Activated naive CD4-positive, alpha-beta T cell treated with anti-CD3 and anti-CD28 coated beads, Interleukin-2, amount 10 ng/mL, durations not matched to agents 7 days and 5 days (primary cell): ENCODE data around the gene MYO7B.
A peak's percentile ranks its signal among the peaks of the same experiment; 100 is the strongest.

Experiments
- CTCF ChIA-PET: fragments of 350-600 bp; sonication (Branson Sonifier 250); formaldehyde crosslinking; loops from one replicate; lab custom pipeline; 2021; ENCODE audit warnings: antibody characterized with exemption; lab: Charles Lee
- DNase-seq: peaks from one replicate; pipeline ENCODE4 v3.0.0-alpha.2; 2020
- H3K27ac Mint-ChIP-seq: one replicate; pipeline ENCODE4 v1.8.0; 2021; ENCODE audit warnings: mild to moderate bottlenecking, moderate library complexity, mixed read lengths
- H3K27me3 Mint-ChIP-seq: one replicate; pipeline ENCODE4 v1.8.0; 2021; ENCODE audit warnings: mild to moderate bottlenecking, mixed read lengths
- H3K36me3 Mint-ChIP-seq: one replicate; pipeline ENCODE4 v1.8.0; 2021; ENCODE audit warnings: mixed read lengths
- H3K4me1 Mint-ChIP-seq: one replicate; pipeline ENCODE4 v1.8.0; 2021; ENCODE audit warnings: mixed read lengths
- H3K4me3 Mint-ChIP-seq: one replicate; pipeline ENCODE4 v1.8.0; 2021; ENCODE audit warnings: mild to moderate bottlenecking, moderate library complexity, mixed read lengths
- H3K9me3 Mint-ChIP-seq: one replicate; pipeline ENCODE4 v1.8.0; 2021; ENCODE audit warnings: mixed read lengths

The MYO7B gene

GRCh38 chr2:127535422-127535901 is at the start of gene MYO7B:
Gene MYO7B (plus strand): TSS chr2:127535683. CDS start chr2:127559723, 24,040 bp downstream.
- no peak for DNase-seq
- H3K36me3 Mint-ChIP-seq, result no peaks in the 10 kb centered on the region
- H3K27ac Mint-ChIP-seq, result no peak within 1 kb of the TSS
- no peaks in the 10 kb centered on the region for H3K4me1 Mint-ChIP-seq
- CTCF ChIA-PET, result no interaction called here
- H3K9me3 Mint-ChIP-seq, result no peaks in the 10 kb centered on the region
- H3K4me3 Mint-ChIP-seq, result no peak within 1 kb of the TSS
- H3K27me3 Mint-ChIP-seq, result peaks cover 44% of the 10 kb centered on the region

DNA sequence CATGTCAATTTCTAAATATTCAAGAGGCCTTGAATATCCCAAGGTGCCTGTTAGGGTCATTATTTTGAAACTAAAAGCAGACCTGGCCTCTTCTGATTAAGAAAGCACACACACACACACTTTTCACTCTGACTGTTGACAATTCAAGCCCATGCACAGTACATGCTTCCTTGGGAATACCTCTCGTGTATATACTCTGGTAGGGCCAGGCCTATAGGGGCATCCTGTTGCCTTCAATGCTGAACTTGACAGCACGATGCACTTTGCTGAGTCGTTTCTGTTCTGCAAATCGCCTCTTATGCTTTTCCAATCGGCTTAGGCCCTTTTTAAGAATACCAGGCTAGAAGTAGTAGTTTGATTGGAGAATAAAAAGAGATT is 49.8 kb upstream of the MYO7B start:
- Mint-ChIP-seq H3K4me1 (peaks cover 24% of the 10 kb centered on the region), H3K9me3 (no peaks in the 10 kb centered on the region), H3K27me3 (no peaks in the 10 kb centered on the region), H3K36me3 (peaks cover 70% of the 10 kb centered on the region), H3K27ac (peak overlapping the region; percentile 80), H3K4me3 (peak overlapping the region; percentile 5)
- DNase-seq, result no peak
- CTCF ChIA-PET, result interaction anchor here (2.5 kb wide), 1 partner anchor 288 kb away, joined by 6 read pairs; no protein-coding TSS in a partner anchor

- DNase-seq, result no peak
- H3K4me3 Mint-ChIP-seq, result no peak overlapping the region
- CTCF ChIA-PET, result interaction anchor here (2.5 kb wide), 1 partner anchor 289 kb away, joined by 6 read pairs; no protein-coding TSS in a partner anchor
- H3K36me3 Mint-ChIP-seq, result peaks cover 70% of the 10 kb centered on the region
- H3K4me1 Mint-ChIP-seq, result peaks cover 24% of the 10 kb centered on the region
- no peaks in the 10 kb centered on the region for H3K27me3 Mint-ChIP-seq
- H3K9me3 Mint-ChIP-seq, result no peaks in the 10 kb centered on the region
- peak overlapping the region; percentile 80 for H3K27ac Mint-ChIP-seq
These were observed 49.0 kb upstream of the MYO7B start for GRCh38 chr2:127486247-127487058.

DNA sequence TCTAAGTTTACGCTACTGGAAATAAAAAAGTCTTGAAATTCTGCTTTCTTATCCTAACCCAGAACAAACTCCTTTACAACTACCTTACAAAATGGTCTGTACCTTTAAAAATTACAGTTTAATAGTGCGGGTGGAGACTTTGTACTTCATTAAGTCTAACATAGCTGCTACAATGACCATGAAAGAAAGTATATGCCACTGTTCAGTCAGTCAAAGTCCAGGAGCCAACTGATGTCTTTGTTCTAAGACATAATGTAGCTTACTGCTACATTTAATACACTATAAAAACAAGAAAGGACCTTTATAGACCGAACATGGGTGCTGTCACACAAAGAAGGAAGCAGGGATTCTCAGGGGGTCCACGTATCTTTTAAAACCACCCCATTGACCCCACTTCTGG is 45.2 kb upstream of the MYO7B start:
- Mint-ChIP-seq H3K27ac (no peak overlapping the region), H3K4me1 (peaks cover 18% of the 10 kb centered on the region), H3K27me3 (no peaks in the 10 kb centered on the region), H3K36me3 (peaks cover 69% of the 10 kb centered on the region), H3K9me3 (no peaks in the 10 kb centered on the region), H3K4me3 (no peak overlapping the region)
- CTCF ChIA-PET, result interaction anchor here (1.6 to 2.4 kb wide), 2 partner anchors 11 kb away, joined by 4 to 7 read pairs; no protein-coding TSS in a partner anchor
- DNase-seq, result no peak

DNA sequence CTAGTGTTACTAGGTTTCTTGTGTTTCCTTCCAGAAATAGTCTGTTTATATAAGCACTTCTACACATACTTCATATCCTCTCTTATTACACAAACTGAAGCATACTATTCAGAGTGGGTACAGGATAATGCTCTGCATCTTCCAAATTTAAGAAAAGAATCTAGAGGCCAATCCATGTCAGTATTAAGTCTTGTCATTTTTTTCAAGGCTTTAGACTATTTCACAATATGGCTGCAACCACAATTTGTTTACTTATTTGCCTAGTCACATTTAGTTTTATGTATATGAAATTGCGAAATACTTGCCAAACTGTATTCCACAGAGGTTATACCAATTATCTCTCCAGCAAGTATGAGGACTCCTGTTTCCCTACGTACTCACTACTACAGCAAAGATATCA is 37.1 kb upstream of the MYO7B start:
- no peak for DNase-seq
- Mint-ChIP-seq H3K9me3 (no peaks in the 10 kb centered on the region), H3K4me3 (no peak overlapping the region), H3K36me3 (peaks cover 73% of the 10 kb centered on the region), H3K27me3 (no peaks in the 10 kb centered on the region), H3K4me1 (no peaks in the 10 kb centered on the region), H3K27ac (no peak overlapping the region)
- CTCF ChIA-PET, result no interaction called here

- H3K27me3 Mint-ChIP-seq, result no peaks in the 10 kb centered on the region
- CTCF ChIA-PET, result no interaction called here
- H3K9me3 Mint-ChIP-seq, result no peaks in the 10 kb centered on the region
- no peak overlapping the region for H3K4me3 Mint-ChIP-seq
- H3K4me1 Mint-ChIP-seq, result peaks cover 8% of the 10 kb centered on the region
- no peak for DNase-seq
- H3K27ac Mint-ChIP-seq, result no peak overlapping the region
- peaks cover 63% of the 10 kb centered on the region for H3K36me3 Mint-ChIP-seq
These were observed 32.0 kb upstream of the MYO7B start for GRCh38 chr2:127503491-127503890.

GRCh38 chr2:127504552-127505430 is 30.7 kb upstream of the MYO7B start:
- peaks cover 55% of the 10 kb centered on the region for H3K36me3 Mint-ChIP-seq
- no peak overlapping the region for H3K4me3 Mint-ChIP-seq
- H3K27ac Mint-ChIP-seq, result no peak overlapping the region
- H3K4me1 Mint-ChIP-seq, result peaks cover 12% of the 10 kb centered on the region
- no peaks in the 10 kb centered on the region for H3K9me3 Mint-ChIP-seq
- no peaks in the 10 kb centered on the region for H3K27me3 Mint-ChIP-seq
- CTCF ChIA-PET, result interaction anchor here (1.3 kb wide), 1 partner anchor 12 kb away, joined by 3 read pairs; no protein-coding TSS in a partner anchor
- DNase-seq, result no peak

- DNase-seq, result no peak
- peaks cover 51% of the 10 kb centered on the region for H3K36me3 Mint-ChIP-seq
These were observed 29.0 kb upstream of the MYO7B start for GRCh38 chr2:127506510-127506909.

GRCh38 chr2:127508023-127508630 is 27.4 kb upstream of the MYO7B start:
- CTCF ChIA-PET, result interaction anchor here (1.4 to 2.0 kb wide), 2 partner anchors 29 kb away, joined by 4 to 7 read pairs; no protein-coding TSS in a partner anchor
- Mint-ChIP-seq H3K36me3 (peaks cover 46% of the 10 kb centered on the region), H3K27ac (no peak overlapping the region), H3K9me3 (no peaks in the 10 kb centered on the region), H3K4me1 (peaks cover 26% of the 10 kb centered on the region), H3K4me3 (no peak overlapping the region), H3K27me3 (no peaks in the 10 kb centered on the region)
- no peak for DNase-seq

More at GRCh38 chr2:127506510-127506909, 29.0 kb upstream of the MYO7B start:
- H3K27me3 Mint-ChIP-seq, result no peaks in the 10 kb centered on the region
- peaks cover 12% of the 10 kb centered on the region for H3K4me1 Mint-ChIP-seq
- CTCF ChIA-PET, result interaction anchor here (2.0 kb wide), 1 partner anchor 27 kb away, joined by 7 read pairs; no protein-coding TSS in a partner anchor
- no peak overlapping the region for H3K4me3 Mint-ChIP-seq
- H3K9me3 Mint-ChIP-seq, result no peaks in the 10 kb centered on the region
- H3K27ac Mint-ChIP-seq, result no peak overlapping the region

DNA sequence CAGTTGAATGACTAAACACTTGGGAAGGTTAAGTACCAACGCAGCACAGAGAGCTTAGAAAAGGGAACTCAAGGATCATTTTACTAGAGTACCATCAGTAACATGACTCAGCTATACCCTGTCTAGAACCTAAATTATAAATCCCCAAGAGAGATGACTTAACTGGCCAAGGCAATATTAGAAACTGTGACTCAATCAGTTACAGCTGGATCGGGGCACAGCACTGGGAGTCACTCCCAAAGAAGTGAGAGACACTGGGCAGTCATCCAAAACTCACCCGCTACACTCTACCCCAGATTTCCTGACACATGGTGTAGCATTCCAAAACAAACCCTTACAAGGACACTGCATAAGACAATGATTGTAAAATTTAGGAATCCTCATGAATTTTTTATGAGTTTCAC is 26.9 kb upstream of the MYO7B start:
- H3K4me3 Mint-ChIP-seq, result no peak overlapping the region
- CTCF ChIA-PET, result interaction anchor here (1.4 kb wide), 1 partner anchor 29 kb away, joined by 4 read pairs; no protein-coding TSS in a partner anchor

GRCh38 chr2:127510073-127510472 is 25.4 kb upstream of the MYO7B start:
- Mint-ChIP-seq H3K27me3 (no peaks in the 10 kb centered on the region), H3K36me3 (peaks cover 42% of the 10 kb centered on the region), H3K9me3 (no peaks in the 10 kb centered on the region), H3K4me3 (no peak overlapping the region), H3K27ac (no peak overlapping the region), H3K4me1 (peaks cover 43% of the 10 kb centered on the region)
- DNase-seq, result no peak
- CTCF ChIA-PET, result interaction anchor here (1.1 kb wide), 1 partner anchor 18 kb away, joined by 4 read pairs; no protein-coding TSS in a partner anchor

More for the DNA sequence above, 26.9 kb upstream of the MYO7B start:
- no peak for DNase-seq
- Mint-ChIP-seq H3K27me3 (no peaks in the 10 kb centered on the region), H3K36me3 (peaks cover 44% of the 10 kb centered on the region), H3K9me3 (no peaks in the 10 kb centered on the region), H3K4me1 (peaks cover 30% of the 10 kb centered on the region), H3K27ac (no peak overlapping the region)

DNA sequence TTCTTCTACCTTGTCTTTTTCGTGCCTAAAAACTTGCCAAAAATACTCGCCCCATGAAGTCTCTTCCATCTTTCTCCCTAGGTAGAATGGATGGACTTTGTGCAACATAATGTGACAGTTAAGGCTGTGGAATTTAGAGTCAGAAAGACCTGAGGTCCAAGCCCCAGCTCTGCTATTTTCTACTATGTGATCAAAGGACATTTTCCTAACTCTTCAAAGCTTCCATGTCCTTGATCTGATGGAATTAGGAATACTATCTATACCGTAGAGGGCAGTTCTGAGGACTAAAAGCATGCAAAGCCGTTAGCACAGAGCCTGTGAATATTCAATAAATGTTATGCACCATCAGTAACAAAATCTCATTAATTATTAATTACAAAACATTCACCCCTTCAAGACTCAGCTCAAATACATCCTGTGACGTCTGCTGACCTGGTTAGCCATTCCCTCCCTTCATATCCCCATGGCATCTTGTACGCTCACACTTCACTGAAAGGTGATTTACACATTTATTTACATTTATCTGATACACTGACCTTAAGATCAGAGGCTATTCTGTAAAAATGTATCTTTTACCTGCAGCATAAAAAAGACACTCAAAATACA is 24.3 kb upstream of the MYO7B start:
- Mint-ChIP-seq H3K4me1 (peaks cover 44% of the 10 kb centered on the region), H3K4me3 (no peak overlapping the region), H3K27ac (no peak overlapping the region), H3K9me3 (no peaks in the 10 kb centered on the region), H3K36me3 (peaks cover 43% of the 10 kb centered on the region), H3K27me3 (no peaks in the 10 kb centered on the region)
- CTCF ChIA-PET, result interaction anchor here (1.1 kb wide), 1 partner anchor 17 kb away, joined by 4 read pairs; no protein-coding TSS in a partner anchor
- DNase-seq, result no peak

GRCh38 chr2:127511917-127512316 is 23.6 kb upstream of the MYO7B start:
- peaks cover 44% of the 10 kb centered on the region for H3K4me1 Mint-ChIP-seq
- CTCF ChIA-PET, result no interaction called here
- H3K36me3 Mint-ChIP-seq, result peaks cover 46% of the 10 kb centered on the region

More at GRCh38 chr2:127511917-127512316, 23.6 kb upstream of the MYO7B start:
- no peak for DNase-seq
- Mint-ChIP-seq H3K9me3 (no peaks in the 10 kb centered on the region), H3K27me3 (no peaks in the 10 kb centered on the region), H3K4me3 (no peak overlapping the region), H3K27ac (no peak overlapping the region)
